ENCODE measurements around the gene PPP1CA. TPM values are rescaled to one million over a fixed set of nuclear protein-coding genes. Genes with fewer than 3 reads are reported as not detected.

The PPP1CA gene
- total RNA-seq, 3 donors from 2014 or later, result 130 to 239 (median 209) TPM

DNA sequence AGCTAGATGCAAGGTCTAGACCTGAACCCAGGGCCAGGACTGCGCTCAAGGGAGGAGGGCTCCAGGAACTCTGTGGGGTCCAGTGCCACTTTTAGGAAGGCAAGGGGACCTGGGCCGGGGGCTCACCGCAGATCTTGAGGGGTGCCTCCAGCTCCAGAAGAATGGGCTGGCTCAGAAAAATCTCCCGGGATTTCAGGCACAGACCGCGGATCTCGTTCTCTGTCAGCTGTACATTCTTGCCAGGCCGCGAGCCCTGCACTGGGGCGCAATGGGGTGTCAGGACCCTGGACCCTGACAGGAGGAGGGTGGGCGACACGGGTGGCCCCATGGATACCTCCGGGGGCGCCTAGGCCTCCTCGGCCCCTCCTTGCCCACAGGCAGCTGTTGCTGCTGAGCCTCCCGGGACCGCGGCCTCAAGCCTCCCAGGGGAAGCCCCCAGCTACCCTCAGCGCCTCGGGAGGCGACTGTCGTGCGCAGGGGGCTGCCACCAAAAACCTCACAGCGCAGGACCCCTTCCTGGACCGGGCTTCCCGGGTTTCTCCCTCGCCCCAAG, 640 bp downstream of the PPP1CA start:
- TF ChIP-seq, protein P1, sequence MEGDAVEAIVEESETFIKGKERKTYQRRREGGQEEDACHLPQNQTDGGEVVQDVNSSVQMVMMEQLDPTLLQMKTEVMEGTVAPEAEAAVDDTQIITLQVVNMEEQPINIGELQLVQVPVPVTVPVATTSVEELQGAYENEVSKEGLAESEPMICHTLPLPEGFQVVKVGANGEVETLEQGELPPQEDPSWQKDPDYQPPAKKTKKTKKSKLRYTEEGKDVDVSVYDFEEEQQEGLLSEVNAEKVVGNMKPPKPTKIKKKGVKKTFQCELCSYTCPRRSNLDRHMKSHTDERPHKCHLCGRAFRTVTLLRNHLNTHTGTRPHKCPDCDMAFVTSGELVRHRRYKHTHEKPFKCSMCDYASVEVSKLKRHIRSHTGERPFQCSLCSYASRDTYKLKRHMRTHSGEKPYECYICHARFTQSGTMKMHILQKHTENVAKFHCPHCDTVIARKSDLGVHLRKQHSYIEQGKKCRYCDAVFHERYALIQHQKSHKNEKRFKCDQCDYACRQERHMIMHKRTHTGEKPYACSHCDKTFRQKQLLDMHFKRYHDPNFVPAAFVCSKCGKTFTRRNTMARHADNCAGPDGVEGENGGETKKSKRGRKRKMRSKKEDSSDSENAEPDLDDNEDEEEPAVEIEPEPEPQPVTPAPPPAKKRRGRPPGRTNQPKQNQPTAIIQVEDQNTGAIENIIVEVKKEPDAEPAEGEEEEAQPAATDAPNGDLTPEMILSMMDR (IDR thresholded peaks at IDR 0.05), result no peak
- Histone ChIP-seq H3K9me3 (no peaks in the 10 kb centered on the region), H3K4me3 (peak overlapping the region; percentile 76), H3K4me1 (ENCODE audit: low read depth) (peaks cover 30% of the 10 kb centered on the region), H3K36me3 (ENCODE audit: low read depth) (peaks cover 8% of the 10 kb centered on the region)
- DNase-seq (no peak), ATAC-seq (peak; percentile 0)
- intact Hi-C loops (cut with DNase I, micrococcal nuclease), result no loop called here

DNA sequence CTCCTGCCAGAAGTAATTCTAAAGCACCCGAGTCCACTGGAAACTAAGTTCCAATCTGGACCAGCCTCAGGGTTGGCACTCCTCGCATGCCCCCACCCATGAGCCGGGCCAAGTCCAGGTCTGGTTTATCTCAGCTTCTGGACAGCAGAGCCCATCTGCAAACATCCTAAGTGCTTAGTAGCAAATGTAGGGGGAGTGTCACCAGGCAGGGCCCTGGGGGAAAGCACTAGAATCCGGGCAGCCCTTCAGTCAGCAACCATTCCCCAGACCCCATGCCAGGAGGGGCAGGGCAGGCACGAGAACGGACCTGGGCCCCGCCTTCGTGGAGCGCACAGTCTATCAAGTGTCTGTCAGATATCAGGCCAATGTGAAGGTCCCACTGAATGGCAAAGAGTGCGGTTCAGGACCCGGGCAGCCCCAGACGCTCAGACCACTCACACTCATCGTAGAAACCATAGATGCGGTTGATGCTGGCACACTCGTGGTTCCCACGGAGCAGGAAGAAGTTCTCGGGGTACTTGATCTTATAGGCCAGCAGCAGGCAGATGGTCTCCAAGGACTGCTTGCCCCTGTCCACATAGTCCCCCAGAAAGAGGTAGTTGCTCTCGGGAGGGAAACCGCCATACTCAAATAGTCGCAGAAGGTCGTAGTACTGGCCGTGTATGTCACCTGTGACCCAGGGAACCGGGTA, 1.3 kb downstream of the PPP1CA start:
- DNase-seq, result peak in 1 of 3 donors; percentile 60
- H3K4me1 ChIP-seq (ENCODE audit: low read depth), result peaks cover 30% of the 10 kb centered on the region
- H3K36me3 ChIP-seq (ENCODE audit: low read depth), result peaks cover 8% of the 10 kb centered on the region
- TF ChIP-seq, protein P1 (IDR thresholded peaks at IDR 0.05), result no peak
- intact Hi-C loops (cut with DNase I, micrococcal nuclease), result no loop called here
- no peak for ATAC-seq
- no peaks in the 10 kb centered on the region for H3K9me3 ChIP-seq
- no peak overlapping the region for H3K4me3 ChIP-seq

GRCh38 chr11:67398661-67399563, 2.7 kb downstream of the PPP1CA start:
- intact Hi-C loops (cut with DNase I, micrococcal nuclease), result no loop called here
- peak in 1 of 3 donors; percentile 55 for DNase-seq
- Histone ChIP-seq H3K36me3 (ENCODE audit: low read depth) (peaks cover 8% of the 10 kb centered on the region), H3K4me1 (ENCODE audit: low read depth) (peaks cover 30% of the 10 kb centered on the region), H3K9me3 (no peaks in the 10 kb centered on the region), H3K4me3 (no peak overlapping the region)
- ATAC-seq, result no peak
- TF ChIP-seq, protein P1 (IDR thresholded peaks at IDR 0.05), result no peak

DNA sequence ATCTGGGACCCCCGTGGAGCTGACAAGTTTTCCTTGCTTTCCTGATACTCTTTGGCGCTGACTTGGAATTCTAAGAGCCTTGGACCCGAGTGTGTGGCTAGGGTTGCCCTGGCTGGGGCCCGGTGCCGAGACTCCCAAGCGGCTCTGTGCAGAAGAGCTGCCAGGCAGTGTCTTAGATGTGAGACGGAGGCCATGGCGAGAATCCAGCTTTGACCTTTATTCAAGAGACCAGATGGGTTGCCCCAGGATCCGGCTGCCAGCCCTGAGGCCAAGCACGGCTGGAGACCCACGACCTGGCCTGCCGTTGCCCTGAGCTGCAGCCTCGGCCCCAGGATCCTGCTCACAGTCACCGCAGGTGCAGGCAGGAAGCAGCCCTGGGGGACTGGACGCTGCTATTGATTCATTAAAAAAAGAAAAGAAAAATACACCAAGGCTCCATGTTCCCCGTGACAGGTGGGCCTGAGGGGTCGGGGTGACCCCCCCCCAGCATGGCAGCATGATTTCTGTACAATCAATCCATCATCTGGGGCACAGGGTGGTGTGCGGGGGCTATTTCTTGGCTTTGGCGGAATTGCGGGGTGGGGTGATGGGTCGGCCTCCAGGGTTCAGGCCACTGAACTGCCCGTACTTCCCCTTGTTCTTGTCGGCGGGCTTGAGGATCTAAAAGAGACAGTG, 3.5 kb downstream of the PPP1CA start:
- TF ChIP-seq, protein P1 (IDR thresholded peaks at IDR 0.05), result no peak
- Histone ChIP-seq H3K4me1 (ENCODE audit: low read depth) (peaks cover 32% of the 10 kb centered on the region), H3K4me3 (no peak overlapping the region), H3K9me3 (no peaks in the 10 kb centered on the region), H3K36me3 (ENCODE audit: low read depth) (peaks cover 8% of the 10 kb centered on the region)
- DNase-seq (no peak), ATAC-seq (no peak)
- intact Hi-C loops (cut with DNase I, micrococcal nuclease), result no loop called here

- H3K4me1 ChIP-seq (ENCODE audit: low read depth), result peaks cover 35% of the 10 kb centered on the region
- intact Hi-C loops (cut with DNase I, micrococcal nuclease), result no loop called here
- H3K36me3 ChIP-seq (ENCODE audit: low read depth), result peaks cover 8% of the 10 kb centered on the region
- no peaks in the 10 kb centered on the region for H3K9me3 ChIP-seq
- DNase-seq (no peak), ATAC-seq (no peak)
- TF ChIP-seq, protein P1 (IDR thresholded peaks at IDR 0.05), result no peak
- H3K4me3 ChIP-seq, result no peak overlapping the region
Measured at GRCh38 chr11:67397536-67397935, 4.1 kb downstream of the PPP1CA start.
